ENCODE results near the gene SBNO1.
"Not testable (repeated sequence)": the region's sequence is repeated elsewhere in the genome, so short reads cannot be mapped to it uniquely, and the experiment has no call there.

SBNO1 gene

DNA sequence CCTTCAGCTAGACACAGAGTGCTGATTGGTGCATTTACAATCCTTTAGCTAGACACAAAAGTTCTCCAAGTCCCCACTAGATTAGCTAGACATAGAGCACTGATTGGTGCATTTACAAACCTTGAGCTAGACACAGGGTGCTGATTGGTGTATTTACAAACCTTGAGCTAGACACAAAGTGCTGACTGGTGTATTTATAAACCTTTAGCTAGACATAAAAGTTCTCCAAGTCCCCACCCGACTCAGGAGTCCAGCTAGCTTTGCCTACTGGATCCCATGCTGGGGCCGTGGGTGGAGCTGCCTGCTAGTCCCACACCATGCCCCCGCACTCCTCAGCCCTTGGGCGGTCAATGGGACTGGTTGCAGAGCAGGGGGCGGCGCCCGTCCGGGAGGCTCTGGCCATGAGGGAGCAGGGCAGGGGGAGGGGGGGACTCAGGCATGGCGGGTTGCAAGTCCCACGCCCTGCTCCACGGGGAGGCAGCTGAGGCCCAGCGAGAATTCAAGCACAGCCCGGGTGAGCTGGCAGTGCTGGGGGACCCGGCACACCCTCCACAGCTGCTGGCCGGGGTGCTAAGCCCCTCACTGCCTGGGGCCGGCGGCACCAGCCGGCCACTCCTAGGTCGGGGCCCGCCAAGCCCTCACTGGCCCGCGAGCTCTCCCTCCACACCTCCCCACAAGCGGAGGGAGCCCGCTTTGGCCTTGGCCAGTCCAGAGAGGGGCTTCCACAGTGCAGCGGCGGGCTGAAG is 115.5 kb downstream of the SBNO1 start:
- DNase-seq (ENCODE audit: low spot score): not testable (repeated sequence)

DNA sequence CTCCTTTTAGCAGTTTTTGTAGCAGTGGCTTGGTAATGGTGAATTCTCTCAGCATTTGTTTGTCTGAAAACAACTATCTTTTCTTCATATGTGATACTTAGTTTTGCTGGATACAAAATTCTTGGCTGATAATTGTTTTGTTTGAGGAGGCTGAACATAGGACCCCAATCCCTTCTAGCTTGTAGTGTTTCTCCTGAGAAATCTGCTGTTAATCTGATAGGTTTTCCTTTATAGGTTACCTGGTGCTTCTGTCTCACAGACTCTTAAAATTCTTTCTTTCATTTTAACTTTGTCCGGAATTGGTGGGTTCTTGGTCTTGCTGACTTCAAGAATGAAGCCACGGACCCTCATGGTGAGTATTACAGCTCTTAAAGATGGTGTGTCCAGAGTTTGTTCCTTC is 116.5 kb downstream of the SBNO1 start:
- not testable (repeated sequence) for DNase-seq (ENCODE audit: low spot score)

DNA sequence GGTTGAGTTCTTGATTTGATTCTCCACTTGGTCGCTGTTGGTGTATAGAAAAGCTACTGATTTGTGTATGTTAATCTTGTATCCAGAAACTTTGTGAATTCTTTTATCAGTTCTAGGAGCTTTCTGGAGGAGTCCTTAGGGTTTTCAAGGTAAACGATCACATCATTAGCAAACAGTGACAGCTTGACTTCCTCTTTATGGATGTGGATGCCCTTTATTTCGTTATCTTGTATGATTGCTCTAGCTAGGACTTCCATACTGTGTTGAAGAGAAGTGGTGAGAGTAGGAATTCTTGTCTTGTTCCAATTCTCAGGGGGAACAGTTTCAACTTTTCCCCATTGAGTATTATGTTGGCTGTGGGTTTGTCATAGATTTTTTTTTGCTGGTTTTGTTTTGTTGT is 119.0 kb downstream of the SBNO1 start:
- DNase-seq (ENCODE audit: low spot score): no peak

DNA sequence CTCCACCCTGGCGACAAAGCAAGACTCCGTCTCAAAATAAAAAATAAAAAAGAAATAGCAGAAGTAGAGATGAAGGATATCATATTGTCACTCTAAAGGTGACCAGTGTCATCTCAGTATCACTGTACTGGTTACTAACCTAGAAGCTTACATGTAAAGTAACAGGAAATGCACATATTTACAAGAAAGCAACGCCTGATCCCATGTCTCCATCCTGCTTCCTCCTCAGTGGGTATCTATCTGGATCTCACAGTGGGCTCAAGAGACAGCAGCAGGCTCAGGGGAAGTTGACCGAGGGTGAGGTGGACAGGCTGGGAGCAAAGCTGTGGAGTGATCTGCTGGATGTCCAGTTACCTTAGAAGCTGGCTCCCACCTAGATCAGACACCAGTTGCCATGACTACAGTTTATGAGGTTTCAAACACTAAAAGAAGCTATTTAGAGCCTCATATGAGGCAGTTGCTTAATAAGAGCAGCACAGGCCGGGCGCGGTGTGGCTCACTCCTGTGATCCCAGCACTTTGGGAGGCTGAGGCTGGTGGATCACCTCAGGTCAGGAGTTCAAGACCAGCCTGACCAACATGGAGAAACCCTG is 120.9 kb downstream of the SBNO1 start:
- no peak for DNase-seq (ENCODE audit: low spot score)

- DNase-seq (ENCODE audit: low spot score): no peak
Measured at GRCh38 chr12:123242116-123242904, 122.3 kb downstream of the SBNO1 start.

All from NAMALWA (cell line).